Motor neuron (in vitro differentiated cells): Measurements from ENCODE around the gene KLHL13. TPM values are rescaled to one million over a fixed set of nuclear protein-coding genes. Genes with fewer than 3 reads are reported as not detected.
"Not testable (repeated sequence)": the region's sequence is repeated elsewhere in the genome, so short reads cannot be mapped to it uniquely, and the experiment has no call there.

Experiments used
- ATAC-seq, 8 experiments: fragments of 200-7000 bp; cut with Tn5 transposase; replicated peaks in 6 of 8; 2 replicates each; pipeline ENCODE4 v1.8.0; 2021; ENCODE audit warnings: mild to moderate bottlenecking in 8 of 8, moderate library complexity in 8 of 8
- H3K27ac ChIP-seq, 2 donors: fragments of 250-450 bp; sonication (Bioruptor Pico); 2 replicates each; pipeline ENCODE4 v1.9.0; 2021; ENCODE audit warnings: antibody characterized with exemption in 2 of 2, mild to moderate bottlenecking in 2 of 2, moderate library complexity in 1 of 2
- H3K4me1 ChIP-seq, 2 donors: fragments of 250-450 bp; sonication (Bioruptor Pico); replicated peaks in 1 of 2; 2 replicates each; pipeline ENCODE4 v1.6.1; 2021; ENCODE audit warnings: antibody characterized with exemption in 2 of 2, mild to moderate bottlenecking in 2 of 2, moderate library complexity in 1 of 2
- H3K4me3 ChIP-seq, 5 donors: fragments of 250-450 bp; sonication (Bioruptor Pico); 2 replicates each; pipeline ENCODE4 v1.9.0; 2021; ENCODE audit warnings: antibody characterized with exemption in 5 of 5, mild to moderate bottlenecking in 5 of 5, moderate library complexity in 4 of 5
- WGBS, 10 experiments: fragments of 450-650 bp; shearing (Covaris generic); methylation state at CpG; one replicate each; pipeline ENCODE4 v1.0.0; 2022; 5-methylcytosine and 5-hydroxymethylcytosine counted together
- in situ Hi-C, 9 experiments: fragments of 400-800 bp; cut with MboI; loops; one replicate each; pipeline ENCODE4 v1.15.0; 2021; ENCODE audit warnings: low sequenced_read_pairs in 9 of 9, low pct_unique_long_range_greater_than_20kb in 2 of 9; ENCODE audit not compliant: unreplicated experiment in 9 of 9
- total RNA-seq, 8 experiments: library from RNA; unstranded; fragments of 300-600 nt; gene quantifications; 2 replicates each; pipeline versions ENCODE4 v1.2.3 to v1.2.4, GENCODE V29; 2022

KLHL13 gene
- total RNA-seq, 8 experiments from 2014 or later: 0.35 to 47.1 (median 26.8) TPM

GRCh38 chrX:117973110-117973807 lies 143.4 kb downstream of the KLHL13 start:
- 0% methylated on average over 1 of the region's 4 CpGs; no CpG with 5 or more reads in 7 of the 10 experiments for WGBS, 10 experiments
- Histone ChIP-seq H3K27ac (peak overlapping the region; percentile 32 to 68), H3K4me1 (peaks cover 3 to 9% of the 10 kb centered on the region in 2 donors), H3K4me3 (peak overlapping the region; percentile 30 to 41 (median 35))
- peak in 5 of 8 experiments; percentile 63 to 75 (median 73) for ATAC-seq
- in situ Hi-C loops: no loop called here

GRCh38 chrX:117972711-117973109 lies 143.9 kb downstream of the KLHL13 start:
- in situ Hi-C loops: no loop called here
- WGBS, 10 experiments: 0 to 26% (median 20%) methylated on average over 1 to 7 of the region's 7 CpGs; no CpG with 5 or more reads in 6 of the 10 experiments
- peak overlapping the region; percentile 39 to 68 for H3K27ac ChIP-seq
- peak in 6 of 8 experiments; percentile 41 to 86 (median 80) for ATAC-seq
- peaks cover 3 to 9% of the 10 kb centered on the region in 2 donors for H3K4me1 ChIP-seq
- peak overlapping the region; percentile 30 to 41 (median 35) for H3K4me3 ChIP-seq

GRCh38 chrX:117969782-117970181 lies 146.8 kb downstream of the KLHL13 start:
- H3K27ac ChIP-seq: no peak overlapping the region
- 0 to 38% (median 24%) methylated on average over 1 to 2 of the region's 2 CpGs; no CpG with 5 or more reads in 6 of the 10 experiments for WGBS, 10 experiments
- H3K4me3 ChIP-seq: peak overlapping the region in 2 of 5 donors; percentile 30 to 35
- ATAC-seq: no peak
- in situ Hi-C loops: no loop called here
- peaks cover 3 to 9% of the 10 kb centered on the region in 2 donors for H3K4me1 ChIP-seq

GRCh38 chrX:117969328-117969727 lies 147.3 kb downstream of the KLHL13 start:
- Histone ChIP-seq H3K4me1 (peaks cover 3 to 9% of the 10 kb centered on the region in 2 donors), H3K27ac (no peak overlapping the region), H3K4me3 (peak overlapping the region in 2 of 5 donors; percentile 30 to 35)
- peak in 2 of 8 experiments; percentile 8 to 26 for ATAC-seq
- in situ Hi-C loops: no loop called here

- no peak overlapping the region for H3K4me3 ChIP-seq
- WGBS, 10 experiments: 0 to 100% (median 81%) methylated on average over 1 to 4 of the region's 4 CpGs; no CpG with 5 or more reads in 5 of the 10 experiments
- no peak overlapping the region for H3K27ac ChIP-seq
- ATAC-seq: no peak
- H3K4me1 ChIP-seq: no peaks in the 10 kb centered on the region
- in situ Hi-C loops: no loop called here
Observed at GRCh38 chrX:117959045-117959444, 157.6 kb downstream of the KLHL13 start.

GRCh38 chrX:117957128-117957527 lies 159.5 kb downstream of the KLHL13 start:
- Histone ChIP-seq H3K4me1 (no peaks in the 10 kb centered on the region), H3K4me3 (no peak overlapping the region), H3K27ac (no peak overlapping the region)
- WGBS, 10 experiments: 0 to 86% (median 50%) methylated on average over 1 to 2 of the region's 2 CpGs; no CpG with 5 or more reads in 5 of the 10 experiments
- ATAC-seq: no peak
- in situ Hi-C loops: no loop called here

- H3K27ac ChIP-seq, in situ Hi-C loops, H3K4me1 ChIP-seq, ATAC-seq, H3K4me3 ChIP-seq: not testable (repeated sequence)
- 0 to 50% (median 8%) methylated on average over 1 of the region's 1 CpG; no CpG with 5 or more reads in 6 of the 10 experiments for WGBS, 10 experiments
Observed at GRCh38 chrX:117939296-117939695, 177.3 kb downstream of the KLHL13 start.

- in situ Hi-C loops: no loop called here
- ATAC-seq: no peak
- H3K4me1 ChIP-seq: no peaks in the 10 kb centered on the region
- H3K27ac ChIP-seq: no peak overlapping the region
- no peak overlapping the region for H3K4me3 ChIP-seq
- WGBS, 10 experiments: 0 to 66% methylated on average over 2 of the region's 2 CpGs; no CpG with 5 or more reads in 8 of the 10 experiments
Observed at GRCh38 chrX:117936118-117936517, 180.5 kb downstream of the KLHL13 start.

- H3K27ac ChIP-seq, H3K4me3 ChIP-seq, H3K4me1 ChIP-seq, ATAC-seq, in situ Hi-C loops: not testable (repeated sequence)
Observed at GRCh38 chrX:117930116-117930515, 186.5 kb downstream of the KLHL13 start.

GRCh38 chrX:117919755-117920154 lies 196.9 kb downstream of the KLHL13 start:
- Histone ChIP-seq H3K4me1 (no peaks in the 10 kb centered on the region), H3K4me3 (no peak overlapping the region), H3K27ac (no peak overlapping the region)
- ATAC-seq: no peak
- 0 to 100% (median 49%) methylated on average over 1 of the region's 1 CpG; no CpG with 5 or more reads in 4 of the 10 experiments for WGBS, 10 experiments
- in situ Hi-C loops: no loop called here

- no peak overlapping the region for H3K4me3 ChIP-seq
- no peak overlapping the region for H3K27ac ChIP-seq
- 58 to 100% (median 67%) methylated on average over 1 of the region's 1 CpG; no CpG with 5 or more reads in 7 of the 10 experiments for WGBS, 10 experiments
- no peak for ATAC-seq
- in situ Hi-C loops: no loop called here
- H3K4me1 ChIP-seq: no peaks in the 10 kb centered on the region
Observed at GRCh38 chrX:117910216-117910615, 206.4 kb downstream of the KLHL13 start.

- in situ Hi-C loops: no loop called here
- H3K27ac ChIP-seq: no peak overlapping the region
- no peaks in the 10 kb centered on the region for H3K4me1 ChIP-seq
- no peak for ATAC-seq
- 42% methylated on average over 1 of the region's 1 CpG; no CpG with 5 or more reads in 9 of the 10 experiments for WGBS, 10 experiments
- H3K4me3 ChIP-seq: no peak overlapping the region
Observed at GRCh38 chrX:117898226-117898625, 218.4 kb downstream of the KLHL13 start.

GRCh38 chrX:117895418-117895817 lies 221.2 kb downstream of the KLHL13 start:
- H3K4me3 ChIP-seq: no peak overlapping the region
- H3K27ac ChIP-seq: no peak overlapping the region
- in situ Hi-C loops: no loop called here
- no peak for ATAC-seq
- 0 to 50% methylated on average over 1 of the region's 1 CpG; no CpG with 5 or more reads in 8 of the 10 experiments for WGBS, 10 experiments
- H3K4me1 ChIP-seq: no peaks in the 10 kb centered on the region

GRCh38 chrX:117892469-117892868 lies 224.1 kb downstream of the KLHL13 start:
- WGBS, 10 experiments: 0 to 100% (median 67%) methylated on average over 1 of the region's 1 CpG; no CpG with 5 or more reads in 7 of the 10 experiments
- Histone ChIP-seq H3K27ac (no peak overlapping the region), H3K4me3 (no peak overlapping the region), H3K4me1 (no peaks in the 10 kb centered on the region)
- ATAC-seq: no peak
- in situ Hi-C loops: no loop called here
